A673 (cell line): ENCODE data around the gene F7. TPM values are rescaled to one million over a fixed set of nuclear protein-coding genes. Genes with fewer than 3 reads are reported as not detected.
A peak's percentile ranks its signal among the peaks of the same experiment; 100 is the strongest.

ENCODE experiments used
- BruUV-seq: library from RNA; stranded (reverse); fragments of 400-500 nt; replicated peaks from 2 replicates; lab custom pipeline; 2021; lab: Mats Ljungman, UMichigan
- CTCF ChIA-PET: fragments of 300-600 bp; sonication (Branson Sonifier 250); formaldehyde crosslinking; loops from one replicate; lab custom pipeline; 2022; ENCODE audit warnings: antibody characterized with exemption; lab: Charles Lee
- POLR2A ChIA-PET: fragments of 300-600 bp; sonication (Branson Sonifier 250); formaldehyde crosslinking; loops from one replicate; lab custom pipeline; 2022; ENCODE audit warnings: antibody characterized with exemption; ENCODE audit not compliant: low non-redundant PET; lab: Charles Lee
- DNase-seq: peaks from one replicate; pipeline ENCODE4 v3.0.0-alpha.2; 2015; ENCODE audit warnings: low spot score
- H3K27ac ChIP-seq: fragments of 200-600 bp; sonication (generic); 2 replicates; pipeline ENCODE4 v1.5.1; 2016; ENCODE audit warnings: mixed run types, low read depth, mild to moderate bottlenecking, mixed read lengths, antibody characterized with exemption, low read length; ENCODE audit not compliant: poor library complexity, severe bottlenecking
- H3K27me3 ChIP-seq: fragments of 200-600 bp; sonication (generic); replicated peaks from 2 replicates; pipeline ENCODE4 v1.6.1; 2017; ENCODE audit warnings: mixed run types, low read depth, mild to moderate bottlenecking, mixed read lengths, antibody characterized with exemption, low read length; ENCODE audit not compliant: insufficient read depth, poor library complexity
- H3K36me3 ChIP-seq: fragments of 200-600 bp; sonication (generic); 2 replicates; pipeline ENCODE4 v1.6.1; 2016; ENCODE audit warnings: mixed run types, mild to moderate bottlenecking, mixed read lengths, antibody characterized with exemption, low read length; ENCODE audit not compliant: insufficient read depth, poor library complexity, severe bottlenecking
- H3K4me1 ChIP-seq: fragments of 200-600 bp; sonication (generic); 2 replicates; pipeline ENCODE4 v1.6.1; 2017; ENCODE audit warnings: mixed run types, mild to moderate bottlenecking, mixed read lengths, antibody characterized with exemption, low read length; ENCODE audit not compliant: insufficient read depth, poor library complexity, severe bottlenecking
- H3K4me3 ChIP-seq: fragments of 200-600 bp; sonication (generic); 2 replicates; pipeline ENCODE4 v1.5.1; 2016; ENCODE audit warnings: low read depth, mixed run types, mild to moderate bottlenecking, mixed read lengths, low read length; ENCODE audit not compliant: poor library complexity, severe bottlenecking
- H3K9me3 ChIP-seq: fragments of 200-600 bp; sonication (generic); 2 replicates; pipeline ENCODE4 v1.6.1; 2016; ENCODE audit warnings: mixed run types, low read depth, mild to moderate bottlenecking, mixed read lengths, antibody characterized with exemption, low read length; ENCODE audit not compliant: poor library complexity, severe bottlenecking
- EZH2 ChIP-seq: fragments of 200-600 bp; sonication (generic); IDR thresholded peaks from 2 replicates; pipeline ENCODE4 v1.6.1; 2017; ENCODE audit warnings: borderline replicate concordance, low read depth, mild to moderate bottlenecking, mixed read lengths, antibody characterized with exemption, low read length; ENCODE audit not compliant: poor library complexity, severe bottlenecking
- intact Hi-C: fragments of 100-400 bp; cut with micrococcal nuclease; formaldehyde crosslinking; loops from one replicate; pipeline ENCODE4 v1.10.0; 2022; ENCODE audit not compliant: unreplicated experiment
- total RNA-seq: library from RNA; stranded (reverse); gene quantifications from 2 replicates; pipeline ENCODE4 v1.2.3, GENCODE V29; 2021
- TF ChIP-seq, protein P1 (sequence below): fragments of 300-800, 200-600 bp; sonication (generic); conservative IDR thresholded peaks from 2 replicates; pipeline ENCODE4 v1.5.1; 2017; ENCODE audit warnings: low read depth, mild to moderate bottlenecking, antibody characterized with exemption, low read length, moderate library complexity, mixed read lengths

F7 gene
- total RNA-seq, 1 experiment from 2014 or later, result not detected

DNA sequence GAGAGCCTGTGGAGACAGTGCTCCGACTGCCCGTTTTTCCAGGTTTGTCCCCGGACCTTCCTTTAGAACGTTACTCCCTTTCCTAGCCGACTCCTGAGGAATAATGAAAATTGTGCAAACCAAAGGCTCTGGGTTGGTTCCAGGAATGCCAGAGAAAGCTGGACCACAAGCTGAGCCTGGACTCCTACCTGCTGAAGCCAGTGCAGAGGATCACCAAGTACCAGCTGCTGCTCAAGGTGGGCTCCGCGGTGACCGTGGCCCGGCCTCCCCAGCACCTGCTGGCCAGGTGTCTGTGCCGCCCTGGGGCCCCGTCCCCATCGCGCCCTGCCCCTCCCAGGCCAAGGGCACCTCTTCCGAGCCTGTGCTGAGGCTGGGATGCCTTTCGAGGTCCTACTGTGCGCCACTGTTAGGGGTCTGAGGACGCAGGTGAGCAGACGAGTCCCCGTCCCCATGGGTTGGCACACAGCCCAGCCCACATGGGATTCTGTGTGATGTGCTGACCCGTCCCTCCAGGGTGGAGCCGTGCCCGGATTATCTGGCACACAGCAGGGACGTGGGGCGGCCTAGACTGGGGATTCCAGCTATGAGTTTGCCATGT, 20.5 kb upstream of the F7 start:
- TF ChIP-seq, protein P1, sequence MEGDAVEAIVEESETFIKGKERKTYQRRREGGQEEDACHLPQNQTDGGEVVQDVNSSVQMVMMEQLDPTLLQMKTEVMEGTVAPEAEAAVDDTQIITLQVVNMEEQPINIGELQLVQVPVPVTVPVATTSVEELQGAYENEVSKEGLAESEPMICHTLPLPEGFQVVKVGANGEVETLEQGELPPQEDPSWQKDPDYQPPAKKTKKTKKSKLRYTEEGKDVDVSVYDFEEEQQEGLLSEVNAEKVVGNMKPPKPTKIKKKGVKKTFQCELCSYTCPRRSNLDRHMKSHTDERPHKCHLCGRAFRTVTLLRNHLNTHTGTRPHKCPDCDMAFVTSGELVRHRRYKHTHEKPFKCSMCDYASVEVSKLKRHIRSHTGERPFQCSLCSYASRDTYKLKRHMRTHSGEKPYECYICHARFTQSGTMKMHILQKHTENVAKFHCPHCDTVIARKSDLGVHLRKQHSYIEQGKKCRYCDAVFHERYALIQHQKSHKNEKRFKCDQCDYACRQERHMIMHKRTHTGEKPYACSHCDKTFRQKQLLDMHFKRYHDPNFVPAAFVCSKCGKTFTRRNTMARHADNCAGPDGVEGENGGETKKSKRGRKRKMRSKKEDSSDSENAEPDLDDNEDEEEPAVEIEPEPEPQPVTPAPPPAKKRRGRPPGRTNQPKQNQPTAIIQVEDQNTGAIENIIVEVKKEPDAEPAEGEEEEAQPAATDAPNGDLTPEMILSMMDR, result no peak
- TF ChIP-seq EZH2, result no peak
- CTCF ChIA-PET, result interaction anchor here (0.7 kb wide), 1 partner anchor 142 kb away, joined by 5 read pairs; no protein-coding TSS in a partner anchor
- Histone ChIP-seq H3K4me1 (peaks cover 4% of the 10 kb centered on the region), H3K36me3 (no peaks in the 10 kb centered on the region), H3K4me3 (no peak overlapping the region), H3K27ac (no peak overlapping the region), H3K27me3 (no peaks in the 10 kb centered on the region), H3K9me3 (no peaks in the 10 kb centered on the region)
- POLR2A ChIA-PET, result no interaction called here
- no peak for DNase-seq
- no TSS peak for BruUV-seq
- intact Hi-C loops, result no loop called here

DNA sequence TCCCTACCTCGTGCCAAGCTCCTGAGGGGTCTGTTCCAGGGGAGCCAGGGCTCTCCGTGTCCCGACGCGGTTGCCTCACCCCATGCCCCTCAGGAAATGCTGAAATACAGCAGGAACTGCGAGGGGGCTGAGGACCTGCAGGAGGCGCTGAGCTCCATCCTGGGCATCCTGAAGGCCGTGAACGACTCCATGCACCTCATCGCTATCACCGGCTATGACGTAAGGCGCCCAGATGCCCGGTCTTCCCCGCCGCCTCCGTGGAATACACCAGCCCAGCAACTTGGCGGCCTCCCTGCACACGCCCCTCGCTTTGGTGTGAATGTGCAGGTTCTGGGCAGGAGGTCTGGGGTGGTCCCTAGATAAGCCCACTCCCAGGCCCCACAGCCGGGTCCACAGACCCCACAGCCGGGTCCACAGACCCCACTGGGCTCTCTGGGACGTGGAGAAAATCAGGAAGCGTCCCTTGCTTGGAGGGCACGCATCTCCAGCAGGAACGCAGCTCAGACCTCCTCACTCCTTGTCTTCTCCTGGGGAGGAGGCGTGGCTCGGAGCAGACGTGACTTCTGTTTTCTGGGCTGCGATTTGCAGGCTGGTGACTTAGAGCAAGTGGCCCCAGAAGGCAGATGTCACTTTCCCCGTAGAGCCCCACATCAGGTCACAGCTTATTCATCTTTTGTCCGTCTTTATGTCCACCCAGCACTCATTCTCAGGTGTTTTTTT, 19.4 kb upstream of the F7 start:
- Histone ChIP-seq H3K4me3 (no peak overlapping the region), H3K27me3 (no peaks in the 10 kb centered on the region), H3K4me1 (peaks cover 4% of the 10 kb centered on the region), H3K9me3 (no peaks in the 10 kb centered on the region), H3K27ac (no peak overlapping the region), H3K36me3 (no peaks in the 10 kb centered on the region)
- TF ChIP-seq EZH2, result no peak
- TF ChIP-seq, protein P1, result peak; percentile 29; the same call in 1 of the 2 replicates
- intact Hi-C loops, result no loop called here
- POLR2A ChIA-PET, result no interaction called here
- no peak for DNase-seq
- CTCF ChIA-PET, result no interaction called here
- BruUV-seq, result no TSS peak

DNA sequence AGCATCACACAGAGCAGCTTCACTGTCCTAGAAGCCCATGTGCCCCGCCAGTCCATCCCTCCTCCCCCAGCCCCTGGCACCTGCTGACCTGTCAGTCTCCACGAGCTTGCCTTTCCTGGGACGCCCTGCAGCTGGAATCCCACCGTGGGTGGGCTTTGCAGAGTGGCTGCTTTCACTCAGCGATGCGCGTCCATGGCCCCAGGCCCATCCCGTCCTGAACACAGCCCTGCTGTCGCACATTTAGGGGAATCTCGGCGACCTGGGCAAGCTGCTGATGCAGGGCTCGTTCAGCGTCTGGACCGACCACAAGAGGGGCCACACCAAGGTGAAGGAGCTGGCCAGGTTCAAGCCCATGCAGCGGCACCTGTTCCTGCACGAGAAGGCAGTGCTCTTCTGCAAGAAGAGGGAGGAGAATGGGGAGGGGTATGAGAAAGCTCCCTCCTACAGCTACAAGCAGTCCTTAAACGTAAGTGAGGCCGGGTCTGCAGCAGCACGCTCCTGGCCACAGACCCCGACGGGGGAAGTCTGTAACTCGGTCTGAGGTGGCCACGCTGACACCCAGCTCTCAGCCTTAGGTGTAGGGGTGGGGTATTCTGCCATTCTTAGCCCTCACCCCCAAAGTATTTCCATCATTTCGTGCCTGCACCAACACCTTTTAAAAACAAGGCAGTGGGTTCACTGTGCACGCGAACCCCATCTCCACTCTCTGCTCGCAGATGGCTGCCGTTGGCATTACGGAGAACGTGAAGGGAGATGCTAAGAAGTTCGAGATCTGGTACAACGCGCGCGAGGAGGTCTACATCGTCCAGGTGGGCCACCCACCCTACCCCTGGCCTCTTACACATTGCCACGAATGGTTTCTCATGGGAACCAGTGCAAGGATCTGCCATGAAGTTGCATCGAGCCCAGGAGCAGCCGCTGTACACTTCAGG, 18.3 kb upstream of the F7 start:
- peaks cover 4% of the 10 kb centered on the region for H3K4me1 ChIP-seq

More for the DNA sequence above, 18.3 kb upstream of the F7 start:
- no peaks in the 10 kb centered on the region for H3K27me3 ChIP-seq
- TF ChIP-seq, protein P1, result no peak
- TF ChIP-seq EZH2, result no peak
- no peaks in the 10 kb centered on the region for H3K9me3 ChIP-seq
- DNase-seq, result no peak
- CTCF ChIA-PET, result no interaction called here
- H3K4me3 ChIP-seq, result no peak overlapping the region
- H3K27ac ChIP-seq, result no peak overlapping the region
- H3K36me3 ChIP-seq, result no peaks in the 10 kb centered on the region
- POLR2A ChIA-PET, result no interaction called here
- intact Hi-C loops, result no loop called here
- BruUV-seq, result no TSS peak
